NCI-H1105 treated with DMSO at 0.1 percent for 48 hours (cell line): ENCODE results near the gene ZNF22.

Source experiments
- DNase-seq: peaks from one replicate; lab custom pipeline; 2025; lab: John Stamatoyannopoulos, UW

ZNF22 gene

GRCh38 chr10:45000752-45001380, at the start of gene ZNF22:
TSS of gene ZNF22 (plus strand) at chr10:45000923. CDS start at chr10:45003369, 2,446 bp downstream.
- peak; percentile 44 for DNase-seq

GRCh38 chr10:44951576-44952226, 49.0 kb upstream of the ZNF22 start:
- DNase-seq, result no peak

- DNase-seq, result no peak
These were observed 47.9 kb upstream of the ZNF22 start for GRCh38 chr10:44952779-44953231.

GRCh38 chr10:44954042-44954441, 46.7 kb upstream of the ZNF22 start:
- DNase-seq, result no peak

- no peak for DNase-seq
These were observed 45.8 kb upstream of the ZNF22 start for GRCh38 chr10:44954962-44955361.

- DNase-seq, result no peak
These were observed 45.2 kb upstream of the ZNF22 start for GRCh38 chr10:44955413-44956070.

- no peak for DNase-seq
These were observed 44.5 kb upstream of the ZNF22 start for GRCh38 chr10:44956226-44956625.

- DNase-seq, result no peak
These were observed 43.7 kb upstream of the ZNF22 start for GRCh38 chr10:44956717-44957706.

GRCh38 chr10:44958196-44958897, 42.4 kb upstream of the ZNF22 start:
- no peak for DNase-seq

- no peak for DNase-seq
These were observed 41.9 kb upstream of the ZNF22 start for GRCh38 chr10:44958898-44959246.

GRCh38 chr10:44959247-44960087, 41.3 kb upstream of the ZNF22 start, which contains the start of gene RASSF4:
TSS of gene RASSF4 (plus strand) at chr10:44959802. CDS start at chr10:44970203, 10,401 bp downstream.
- DNase-seq, result peak; percentile 64

- no peak for DNase-seq
These were observed 40.6 kb upstream of the ZNF22 start for GRCh38 chr10:44960088-44960460.

- DNase-seq, result no peak
These were observed 40.1 kb upstream of the ZNF22 start for GRCh38 chr10:44960482-44961229.

- no peak for DNase-seq
These were observed 39.5 kb upstream of the ZNF22 start for GRCh38 chr10:44961230-44961571.

- DNase-seq, result no peak
These were observed 38.6 kb upstream of the ZNF22 start for GRCh38 chr10:44961931-44962750.

- DNase-seq, result no peak
These were observed 37.6 kb upstream of the ZNF22 start for GRCh38 chr10:44962870-44963738.

- no peak for DNase-seq
These were observed 36.7 kb upstream of the ZNF22 start for GRCh38 chr10:44963772-44964633.
